SU-DHL-6 (cell line): ENCODE results near the gene ME1.

Experiments used
- EZH2phosphoT487 ChIP-seq: fragments of 200-600 bp; sonication (generic), shearing (Covaris generic); conservative IDR thresholded peaks from 2 replicates; pipeline ENCODE4 v1.6.1; 2018; ENCODE audit warnings: mild to moderate bottlenecking, antibody characterized with exemption, low read length, moderate library complexity, mixed read lengths
- TF ChIP-seq, protein P1 (sequence below): fragments of 200-600 bp; sonication (generic); IDR thresholded peaks from one replicate; pipeline ENCODE4 v1.5.1; 2017; ENCODE audit warnings: antibody characterized with exemption, mild to moderate bottlenecking, low read length, moderate library complexity; ENCODE audit not compliant: insufficient read depth, poor library complexity, severe bottlenecking

DNA sequence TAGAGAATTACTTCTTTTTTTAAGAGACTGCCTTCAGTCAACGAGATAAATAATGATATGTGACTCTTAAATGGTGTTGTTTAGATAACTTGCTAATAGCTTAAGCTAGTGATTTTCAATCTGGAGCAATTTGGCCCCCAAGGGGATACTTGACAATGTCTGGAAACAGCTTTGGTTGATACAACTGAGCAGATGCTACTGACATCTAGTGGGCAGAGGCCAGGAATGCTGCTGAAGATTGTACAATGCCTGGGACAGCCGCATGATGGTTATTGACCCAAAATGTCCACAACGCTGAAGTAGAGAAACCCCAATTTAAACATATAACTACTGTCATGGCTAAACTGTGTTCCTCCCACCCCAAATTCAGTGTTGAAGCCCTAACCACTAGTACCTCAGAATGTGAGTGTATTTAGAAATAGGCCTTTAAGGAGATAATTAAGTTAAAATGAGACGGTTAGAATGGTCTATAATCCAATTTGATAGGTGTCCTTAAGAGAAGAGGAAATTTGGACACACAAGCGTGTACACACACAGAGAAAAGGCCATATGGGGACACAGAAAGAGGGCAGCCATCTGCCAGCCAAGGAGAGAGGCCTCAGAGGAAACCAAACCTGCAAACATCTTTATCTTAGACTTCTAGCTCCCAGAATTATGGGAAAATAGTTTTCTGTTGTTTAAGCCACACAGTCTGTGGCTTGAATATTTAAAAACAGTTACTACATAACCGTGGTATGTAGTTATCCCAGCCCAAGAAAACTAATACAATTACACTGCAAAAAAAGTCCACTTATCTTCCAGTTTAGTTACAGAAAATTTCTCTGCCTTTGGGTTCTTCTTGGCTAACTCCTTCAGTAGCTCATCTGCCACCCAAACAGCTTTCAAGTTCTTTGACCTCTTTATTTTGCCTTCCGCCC, 215.5 kb downstream of the ME1 start:
- TF ChIP-seq, protein P1, sequence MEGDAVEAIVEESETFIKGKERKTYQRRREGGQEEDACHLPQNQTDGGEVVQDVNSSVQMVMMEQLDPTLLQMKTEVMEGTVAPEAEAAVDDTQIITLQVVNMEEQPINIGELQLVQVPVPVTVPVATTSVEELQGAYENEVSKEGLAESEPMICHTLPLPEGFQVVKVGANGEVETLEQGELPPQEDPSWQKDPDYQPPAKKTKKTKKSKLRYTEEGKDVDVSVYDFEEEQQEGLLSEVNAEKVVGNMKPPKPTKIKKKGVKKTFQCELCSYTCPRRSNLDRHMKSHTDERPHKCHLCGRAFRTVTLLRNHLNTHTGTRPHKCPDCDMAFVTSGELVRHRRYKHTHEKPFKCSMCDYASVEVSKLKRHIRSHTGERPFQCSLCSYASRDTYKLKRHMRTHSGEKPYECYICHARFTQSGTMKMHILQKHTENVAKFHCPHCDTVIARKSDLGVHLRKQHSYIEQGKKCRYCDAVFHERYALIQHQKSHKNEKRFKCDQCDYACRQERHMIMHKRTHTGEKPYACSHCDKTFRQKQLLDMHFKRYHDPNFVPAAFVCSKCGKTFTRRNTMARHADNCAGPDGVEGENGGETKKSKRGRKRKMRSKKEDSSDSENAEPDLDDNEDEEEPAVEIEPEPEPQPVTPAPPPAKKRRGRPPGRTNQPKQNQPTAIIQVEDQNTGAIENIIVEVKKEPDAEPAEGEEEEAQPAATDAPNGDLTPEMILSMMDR, result peak; percentile 66
- TF ChIP-seq EZH2phosphoT487, result no peak
